B cell (primary cell): ENCODE measurements around the gene CPB2. TPM values are rescaled to one million over a fixed set of nuclear protein-coding genes. Genes with fewer than 3 reads are reported as not detected.

Source experiments
- ATAC-seq: fragments of 200-7000 bp; cut with Tn5 transposase; one replicate; pipeline ENCODE4 v1.10.0; 2021; ENCODE audit warnings: low read depth, mild to moderate bottlenecking, moderate number of reproducible peaks, moderate library complexity
- CTCF ChIA-PET: fragments of 350-600 bp; sonication (Branson Sonifier 250); formaldehyde crosslinking; loops from one replicate; lab custom pipeline; 2021; ENCODE audit warnings: antibody characterized with exemption, inconsistent platforms; lab: Charles Lee
- POLR2A ChIA-PET: fragments of 350-600 bp; sonication (Branson Sonifier 250); formaldehyde crosslinking; loops from one replicate; lab custom pipeline; 2021; ENCODE audit warnings: antibody characterized with exemption; lab: Charles Lee
- DNase-seq: peaks from one replicate; pipeline ENCODE4 v3.0.0; 2013
- H2AFZ ChIP-seq: 2 replicates; pipeline ENCODE4 v1.6.1; 2012; ENCODE audit warnings: mild to moderate bottlenecking, low read depth, low read length; ENCODE audit not compliant: insufficient read depth, poor library complexity, severe bottlenecking
- H3K27ac ChIP-seq, 2 donors: 1 replicate in 1 of 2; 2 replicates in 1 of 2; pipeline ENCODE4 v1.5.1; 2012 to 2013; ENCODE audit warnings: low read length in 2 of 2, mild to moderate bottlenecking in 2 of 2, moderate library complexity in 1 of 2
- H3K27me3 ChIP-seq, 4 experiments: fragments of 200-600 bp in 1 of 4; sonication (generic) in 1 of 4; replicated peaks in 1 of 4; 1 replicate in 2 of 4; 2 replicates in 2 of 4; pipeline versions ENCODE4 v1.6.1 to v1.7.0; 2013 to 2016; ENCODE audit warnings: low read length in 3 of 4, mild to moderate bottlenecking in 2 of 4, mixed read lengths in 1 of 4, moderate library complexity in 1 of 4; ENCODE audit not compliant: insufficient read depth in 4 of 4, control insufficient read depth in 3 of 4; ENCODE audit errors: control extremely low read depth in 1 of 4
- H3K36me3 ChIP-seq, 2 experiments: replicated peaks in 1 of 2; 1 replicate in 1 of 2; 2 replicates in 1 of 2; pipeline versions ENCODE4 v1.6.1 to v1.7.1; 2013; ENCODE audit warnings: low read length in 1 of 2; ENCODE audit not compliant: insufficient read depth in 2 of 2, control insufficient read depth in 1 of 2; ENCODE audit errors: control extremely low read depth in 1 of 2, extremely low read depth in 1 of 2
- H3K4me1 ChIP-seq, 2 donors: fragments of 200-600 bp in 1 of 2; sonication (generic) in 1 of 2; 1 replicate in 1 of 2; 2 replicates in 1 of 2; pipeline versions ENCODE4 v1.5.1 to v1.6.1; 2013 to 2017; ENCODE audit warnings: low read length in 2 of 2; ENCODE audit not compliant: control insufficient read depth in 2 of 2, insufficient read depth in 2 of 2
- H3K4me2 ChIP-seq: replicated peaks from 2 replicates; pipeline ENCODE3; 2012; ENCODE audit warnings: mild to moderate bottlenecking, low read depth, low read length; ENCODE audit not compliant: poor library complexity, severe bottlenecking
- H3K4me3 ChIP-seq, 5 experiments: fragments of 200-600 bp in 1 of 5; sonication (generic) in 1 of 5; 1 replicate in 3 of 5; 2 replicates in 2 of 5; pipeline versions ENCODE4 v1.5.1 to v1.7.0; 2011 to 2016; ENCODE audit warnings: low read length in 4 of 5, mild to moderate bottlenecking in 4 of 5, low read depth in 2 of 5, control low read depth in 1 of 5, moderate library complexity in 1 of 5; ENCODE audit not compliant: insufficient read depth in 1 of 5; ENCODE audit errors: control extremely low read depth in 1 of 5, extremely low read depth in 1 of 5
- H3K79me2 ChIP-seq: fragments of 200-600 bp; sonication (generic); one replicate; pipeline ENCODE4 v1.6.0; 2016; ENCODE audit warnings: low read length; ENCODE audit not compliant: control insufficient read depth, insufficient read depth
- H3K9ac ChIP-seq: fragments of 200-600 bp; sonication (generic); 2 replicates; pipeline ENCODE4 v1.6.1; 2017; ENCODE audit warnings: mild to moderate bottlenecking, low read length, moderate library complexity
- H3K9me3 ChIP-seq, 3 donors: one replicate each; pipeline versions ENCODE4 v1.6.1 to v1.7.1; 2013; ENCODE audit warnings: low read length in 2 of 3; ENCODE audit not compliant: control insufficient read depth in 2 of 3, insufficient read depth in 1 of 3; ENCODE audit errors: control extremely low read depth in 1 of 3
- H4K20me1 ChIP-seq: 2 replicates; pipeline ENCODE4 v1.6.0; 2012; ENCODE audit warnings: mild to moderate bottlenecking, low read length; ENCODE audit not compliant: insufficient read depth, control insufficient read depth, poor library complexity, severe bottlenecking
- H3K27ac Mint-ChIP-seq: one replicate; pipeline ENCODE4 v1.8.0; 2021; ENCODE audit warnings: mixed read lengths
- H3K27me3 Mint-ChIP-seq: one replicate; pipeline ENCODE4 v1.8.0; 2021; ENCODE audit warnings: mixed read lengths
- H3K4me1 Mint-ChIP-seq: one replicate; pipeline ENCODE4 v1.8.0; 2021; ENCODE audit warnings: mixed read lengths
- H3K4me3 Mint-ChIP-seq: one replicate; pipeline ENCODE4 v1.8.0; 2021; ENCODE audit warnings: mixed read lengths
- H3K9me3 Mint-ChIP-seq: one replicate; pipeline ENCODE4 v1.8.0; 2022; ENCODE audit warnings: mixed read lengths; ENCODE audit not compliant: insufficient read depth
- CTCF ChIP-seq: fragments of 200-600 bp; IDR thresholded peaks from one replicate; pipeline ENCODE4 v1.8.0; 2022; ENCODE audit warnings: antibody characterized with exemption, mild to moderate bottlenecking
- EZH2 ChIP-seq: IDR thresholded peaks from 2 replicates; pipeline ENCODE4 v1.6.1; 2012; ENCODE audit warnings: borderline replicate concordance, low read depth, mild to moderate bottlenecking, moderate library complexity, low read length; ENCODE audit not compliant: insufficient read depth, poor library complexity, severe bottlenecking
- WGBS: methylation state at CpG from one replicate; pipeline ENCODE4 v1.1.5; 2013; ENCODE audit warnings: missing lambda C conversion rate; ENCODE audit not compliant: insufficient coverage; 5-methylcytosine and 5-hydroxymethylcytosine counted together
- intact Hi-C: fragments of 100-400 bp; cut with micrococcal nuclease; formaldehyde crosslinking; loops from one replicate; pipeline ENCODE4 v1.10.0; 2022
- polyA plus RNA-seq: library from polyadenylated mRNA; depleted of rRNA; stranded (reverse); fragments of >200 nt; gene quantifications from 2 replicates; pipeline ENCODE4 v1.2.3, GENCODE V29; 2012
- total RNA-seq, 2 donors: library from RNA; stranded (reverse); fragments of 120-200 nt in 1 of 2; gene quantifications; 1 replicate in 1 of 2; 2 replicates in 1 of 2; pipeline versions ENCODE4 v1.2.3 to v1.2.4, GENCODE V29; 2013 to 2022

Gene CPB2
- total and polyA plus RNA-seq, 2 donors (not counting 1 experiment from before 2014, with no cell fraction given), result not detected

- peaks cover 2% of the 10 kb centered on the region for H3K9me3 Mint-ChIP-seq
- H3K79me2 ChIP-seq, result peaks cover 41% of the 10 kb centered on the region
- POLR2A ChIA-PET, result no interaction called here
These were observed 73.1 kb downstream of the CPB2 start for GRCh38 chr13:46031581-46032263.

More at GRCh38 chr13:46031581-46032263, 73.1 kb downstream of the CPB2 start:
- WGBS, result 100% methylated on average over 1 of the region's 4 CpGs
- no peak overlapping the region for H3K4me3 Mint-ChIP-seq
- Histone ChIP-seq H2AFZ (no peak overlapping the region), H3K36me3 (peaks cover 18 to 35% of the 10 kb centered on the region in 2 experiments), H3K27me3 (no peaks in the 10 kb centered on the region), H3K4me1 (no peaks in the 10 kb centered on the region), H3K4me2 (no peak overlapping the region), H4K20me1 (peaks cover 4% of the 10 kb centered on the region), H3K27ac (no peak overlapping the region), H3K9me3 (peaks cover 2 to 5% (median 4%) of the 10 kb centered on the region in 3 donors), H3K9ac (no peak overlapping the region), H3K4me3 (no peak overlapping the region)
- CTCF ChIA-PET, result no interaction called here
- no peak for ATAC-seq
- no peaks in the 10 kb centered on the region for H3K27me3 Mint-ChIP-seq
- TF ChIP-seq EZH2, result no peak
- no peak for TF ChIP-seq CTCF
- peaks cover 7% of the 10 kb centered on the region for H3K4me1 Mint-ChIP-seq
- no peak for DNase-seq
- intact Hi-C loops, result no loop called here
- H3K27ac Mint-ChIP-seq, result no peak overlapping the region
